GM23338 (cell line): ENCODE data around the gene BTC.

Experiments
- CTCF ChIP-seq, 2 experiments: fragments of 200-600 bp in 1 of 2; sonication (generic) in 1 of 2; conservative IDR thresholded peaks; 2 replicates each; pipeline versions ENCODE4 v1.5.1 to v1.6.1; 2016 to 2017; ENCODE audit warnings: antibody characterized with exemption in 2 of 2, low read depth in 2 of 2, mild to moderate bottlenecking in 2 of 2, moderate library complexity in 1 of 2
- EZH2 ChIP-seq: fragments of 200-600 bp; sonication (generic); IDR thresholded peaks from one replicate; pipeline ENCODE4 v1.8.0; 2017; ENCODE audit warnings: antibody characterized with exemption, mild to moderate bottlenecking, low read depth; ENCODE audit not compliant: unreplicated experiment
- POLR2AphosphoS5 ChIP-seq: IDR thresholded peaks from 2 replicates; pipeline ENCODE4 v1.6.1; 2016; ENCODE audit warnings: antibody characterized with exemption, low read depth

GRCh38 chr4:74794382-74795010 is at the start of gene BTC:
- TF ChIP-seq CTCF (conservative IDR thresholded peaks at IDR 0.05; ENCODE audit: low read depth in 2 of 2) (peak; percentile 38 to 50), EZH2 (no peak), POLR2AphosphoS5 (no peak)
